Measurements from ENCODE around the gene SLC35G6. TPM values are rescaled to one million over a fixed set of nuclear protein-coding genes. Genes with fewer than 3 reads are reported as not detected.

The SLC35G6 gene
- total and polyA plus RNA-seq, 2 donors (not counting 1 experiment from before 2014, with no cell fraction given), result not detected

DNA sequence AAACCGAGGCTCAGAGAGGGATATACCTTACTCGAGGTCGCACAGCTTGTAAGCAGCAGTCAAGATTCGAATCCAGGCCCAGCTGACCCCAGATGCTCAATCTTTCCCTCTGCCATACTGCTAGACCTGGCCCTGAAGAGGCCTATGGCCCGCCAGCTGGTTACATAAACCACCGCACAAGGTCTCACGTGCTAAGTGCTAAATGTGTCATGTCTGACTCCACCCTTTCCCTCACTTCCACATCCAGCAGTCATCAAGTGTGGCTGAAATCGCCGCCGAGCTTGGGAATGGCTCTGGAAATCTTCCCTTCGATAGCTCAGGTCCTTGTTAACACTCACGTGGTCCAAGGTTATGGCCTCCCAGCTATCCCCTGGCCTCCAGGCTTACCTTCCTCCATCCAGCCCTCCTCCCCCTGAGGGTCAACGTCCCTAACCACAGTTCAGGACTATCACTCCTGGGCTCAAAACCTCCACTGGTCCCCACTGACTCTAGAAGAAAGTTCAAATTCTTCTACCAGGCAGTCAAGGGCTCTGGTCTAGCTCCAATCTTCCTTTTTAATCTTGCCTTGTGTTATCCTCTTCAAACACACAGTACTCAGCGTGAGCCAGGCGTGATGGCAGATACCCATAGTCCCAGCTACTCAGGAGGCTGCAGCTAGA, 5.4 kb upstream of the SLC35G6 start:
- Histone ChIP-seq H2AFZ (ENCODE audit: low read length) (no peak overlapping the region), H3K79me2 (ENCODE audit: control insufficient read depth, insufficient read depth, low read length) (peaks cover 81% of the 10 kb centered on the region), H3K4me1 (ENCODE audit: control insufficient read depth, extremely low read depth, insufficient read depth, low read length) (peaks cover 21% of the 10 kb centered on the region), H3K27ac (ENCODE audit: insufficient read depth, low read length) (peak overlapping the region; percentile 91), H3K9ac (ENCODE audit: insufficient read depth, low read length) (no peak overlapping the region), H3K36me3 (ENCODE audit: control insufficient read depth, insufficient read depth, low read length) (peaks cover 2% of the 10 kb centered on the region), H3K4me2 (ENCODE audit: extremely low read depth, insufficient read depth, low read length) (peak overlapping the region; percentile 27), H3K9me3 (ENCODE audit: control insufficient read depth, insufficient read depth, low read depth, low read length) (no peaks in the 10 kb centered on the region), H4K20me1 (ENCODE audit: control insufficient read depth, extremely low read depth, insufficient read depth, low read length) (peaks cover 2% of the 10 kb centered on the region), H3K27me3 (ENCODE audit: control insufficient read depth, insufficient read depth, low read length) (no peaks in the 10 kb centered on the region), H3K4me3 (replicated peaks in 1 of 4; ENCODE audit: control extremely low read depth in 1 of 4, insufficient read depth in 1 of 4, low read depth in 3 of 4, low read length in 4 of 4) (peak overlapping the region in 1 of 4 experiments; percentile 91)
- TF ChIP-seq EZH2 (IDR thresholded peaks at IDR 0.05; ENCODE audit: low read length, missing control alignments), result no peak
- TF ChIP-seq, protein P1, sequence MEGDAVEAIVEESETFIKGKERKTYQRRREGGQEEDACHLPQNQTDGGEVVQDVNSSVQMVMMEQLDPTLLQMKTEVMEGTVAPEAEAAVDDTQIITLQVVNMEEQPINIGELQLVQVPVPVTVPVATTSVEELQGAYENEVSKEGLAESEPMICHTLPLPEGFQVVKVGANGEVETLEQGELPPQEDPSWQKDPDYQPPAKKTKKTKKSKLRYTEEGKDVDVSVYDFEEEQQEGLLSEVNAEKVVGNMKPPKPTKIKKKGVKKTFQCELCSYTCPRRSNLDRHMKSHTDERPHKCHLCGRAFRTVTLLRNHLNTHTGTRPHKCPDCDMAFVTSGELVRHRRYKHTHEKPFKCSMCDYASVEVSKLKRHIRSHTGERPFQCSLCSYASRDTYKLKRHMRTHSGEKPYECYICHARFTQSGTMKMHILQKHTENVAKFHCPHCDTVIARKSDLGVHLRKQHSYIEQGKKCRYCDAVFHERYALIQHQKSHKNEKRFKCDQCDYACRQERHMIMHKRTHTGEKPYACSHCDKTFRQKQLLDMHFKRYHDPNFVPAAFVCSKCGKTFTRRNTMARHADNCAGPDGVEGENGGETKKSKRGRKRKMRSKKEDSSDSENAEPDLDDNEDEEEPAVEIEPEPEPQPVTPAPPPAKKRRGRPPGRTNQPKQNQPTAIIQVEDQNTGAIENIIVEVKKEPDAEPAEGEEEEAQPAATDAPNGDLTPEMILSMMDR (conservative IDR thresholded peaks at IDR 0.05 in 1 of 2, IDR thresholded peaks at IDR 0.05 in 1 of 2; ENCODE audit: low read depth in 1 of 2, low read length in 2 of 2), result no peak
- peak in 1 of 2 donors; percentile 39 for DNase-seq (ENCODE audit: low read depth in 2 of 2)

DNA sequence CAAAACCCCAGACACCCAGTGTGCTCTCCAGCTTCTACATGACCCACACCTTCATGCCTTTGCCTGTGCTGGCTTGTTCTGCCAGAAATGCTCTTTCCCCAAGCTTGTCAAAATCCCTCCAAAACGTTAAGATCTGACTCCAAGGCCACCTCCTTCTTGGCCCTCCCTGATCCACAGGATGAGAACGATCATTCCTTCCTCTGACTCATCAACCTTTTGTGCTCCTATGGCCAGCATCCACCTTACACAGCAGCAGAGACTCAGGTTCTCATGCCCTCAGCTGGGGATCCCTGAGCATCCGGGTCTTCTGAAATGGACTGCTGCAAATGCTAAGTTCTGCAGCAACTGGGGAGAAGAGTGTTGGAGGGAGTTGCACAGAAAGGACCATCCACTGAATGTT, 4.8 kb upstream of the SLC35G6 start:
- H3K27ac ChIP-seq (ENCODE audit: insufficient read depth, low read length), result peak overlapping the region; percentile 91
- TF ChIP-seq, protein P1 (conservative IDR thresholded peaks at IDR 0.05 in 1 of 2, IDR thresholded peaks at IDR 0.05 in 1 of 2; ENCODE audit: low read depth in 1 of 2, low read length in 2 of 2), result no peak
- TF ChIP-seq EZH2 (IDR thresholded peaks at IDR 0.05; ENCODE audit: low read length, missing control alignments), result no peak
- no peak overlapping the region for H3K9ac ChIP-seq (ENCODE audit: insufficient read depth, low read length)
- peak in 1 of 2 donors; percentile 68 for DNase-seq (ENCODE audit: low read depth in 2 of 2)
- H3K4me1 ChIP-seq (ENCODE audit: control insufficient read depth, extremely low read depth, insufficient read depth, low read length), result peaks cover 21% of the 10 kb centered on the region
- peak overlapping the region in 1 of 4 experiments; percentile 91 for H3K4me3 ChIP-seq (replicated peaks in 1 of 4; ENCODE audit: control extremely low read depth in 1 of 4, insufficient read depth in 1 of 4, low read depth in 3 of 4, low read length in 4 of 4)
- H3K79me2 ChIP-seq (ENCODE audit: control insufficient read depth, insufficient read depth, low read length), result peaks cover 76% of the 10 kb centered on the region
- H3K27me3 ChIP-seq (ENCODE audit: control insufficient read depth, insufficient read depth, low read length), result no peaks in the 10 kb centered on the region
- no peaks in the 10 kb centered on the region for H3K9me3 ChIP-seq (ENCODE audit: control insufficient read depth, insufficient read depth, low read depth, low read length)
- peak overlapping the region; percentile 60 for H3K4me2 ChIP-seq (ENCODE audit: extremely low read depth, insufficient read depth, low read length)
- H2AFZ ChIP-seq (ENCODE audit: low read length), result no peak overlapping the region
- peaks cover 2% of the 10 kb centered on the region for H4K20me1 ChIP-seq (ENCODE audit: control insufficient read depth, extremely low read depth, insufficient read depth, low read length)
- peaks cover 2% of the 10 kb centered on the region for H3K36me3 ChIP-seq (ENCODE audit: control insufficient read depth, insufficient read depth, low read length)

DNA sequence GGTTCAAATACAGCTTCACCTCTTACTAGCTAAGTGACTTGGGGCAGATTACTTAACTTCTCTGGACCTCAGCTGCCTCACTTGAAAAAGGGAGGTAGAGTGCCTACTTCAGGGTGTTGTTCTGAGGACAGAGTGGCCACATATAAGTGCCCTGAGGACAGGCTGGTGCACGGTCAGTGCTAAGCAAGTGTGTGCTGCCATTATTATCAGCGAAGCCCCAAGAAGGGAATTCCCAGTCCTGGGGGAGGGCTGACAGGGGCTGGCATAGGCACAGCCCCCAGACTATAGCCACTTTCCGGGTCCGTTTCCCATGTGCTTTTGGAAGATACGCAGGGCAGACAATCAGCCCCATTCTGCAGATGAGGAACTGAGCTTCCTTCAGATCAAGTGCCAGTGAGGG, 4.3 kb upstream of the SLC35G6 start:
- TF ChIP-seq, protein P1 (conservative IDR thresholded peaks at IDR 0.05 in 1 of 2, IDR thresholded peaks at IDR 0.05 in 1 of 2; ENCODE audit: low read depth in 1 of 2, low read length in 2 of 2), result no peak
- no peak for TF ChIP-seq EZH2 (IDR thresholded peaks at IDR 0.05; ENCODE audit: low read length, missing control alignments)
- Histone ChIP-seq H3K4me1 (ENCODE audit: control insufficient read depth, extremely low read depth, insufficient read depth, low read length) (peaks cover 21% of the 10 kb centered on the region), H3K27me3 (ENCODE audit: control insufficient read depth, insufficient read depth, low read length) (no peaks in the 10 kb centered on the region), H3K9ac (ENCODE audit: insufficient read depth, low read length) (peak overlapping the region; percentile 54), H3K4me3 (replicated peaks in 1 of 4; ENCODE audit: control extremely low read depth in 1 of 4, insufficient read depth in 1 of 4, low read depth in 3 of 4, low read length in 4 of 4) (peak overlapping the region; percentile 30 to 91 (median 75)), H3K4me2 (ENCODE audit: extremely low read depth, insufficient read depth, low read length) (peak overlapping the region; percentile 90), H2AFZ (ENCODE audit: low read length) (no peak overlapping the region), H3K9me3 (ENCODE audit: control insufficient read depth, insufficient read depth, low read depth, low read length) (no peaks in the 10 kb centered on the region), H4K20me1 (ENCODE audit: control insufficient read depth, extremely low read depth, insufficient read depth, low read length) (peaks cover 2% of the 10 kb centered on the region), H3K36me3 (ENCODE audit: control insufficient read depth, insufficient read depth, low read length) (peaks cover 2% of the 10 kb centered on the region), H3K27ac (ENCODE audit: insufficient read depth, low read length) (peak overlapping the region; percentile 91), H3K79me2 (ENCODE audit: control insufficient read depth, insufficient read depth, low read length) (peaks cover 73% of the 10 kb centered on the region)
- DNase-seq (ENCODE audit: low read depth in 2 of 2), result no peak
